GM18499 (cell line): ENCODE measurements around the gene REC114.
"Not testable (repeated sequence)": the region's sequence is repeated elsewhere in the genome, so short reads cannot be mapped to it uniquely, and the experiment has no call there.

ENCODE experiments used
- ATAC-seq: cut with Tn5 transposase; IDR thresholded peaks from one replicate; pipeline ENCODE4 v1.9.1; 2021; ENCODE audit warnings: moderate number of reproducible peaks; ENCODE audit not compliant: insufficient read depth, unreplicated experiment

The REC114 gene

GRCh38 chr15:73518876-73519733, 76.1 kb downstream of the REC114 start:
- ATAC-seq: no peak

GRCh38 chr15:73522011-73522410, 79.0 kb downstream of the REC114 start:
- ATAC-seq: no peak

- ATAC-seq: no peak
These were observed 82.0 kb downstream of the REC114 start for GRCh38 chr15:73524919-73525318.

- no peak for ATAC-seq
These were observed 84.6 kb downstream of the REC114 start for GRCh38 chr15:73527598-73527997.

- no peak for ATAC-seq
These were observed 87.7 kb downstream of the REC114 start for GRCh38 chr15:73530649-73531048.

GRCh38 chr15:73538123-73538522, 95.2 kb downstream of the REC114 start:
- no peak for ATAC-seq

- no peak for ATAC-seq
These were observed 95.7 kb downstream of the REC114 start for GRCh38 chr15:73538563-73539211.

GRCh38 chr15:73539212-73540128, 96.5 kb downstream of the REC114 start:
- ATAC-seq: no peak

- ATAC-seq: no peak
These were observed 97.2 kb downstream of the REC114 start for GRCh38 chr15:73540161-73540560.

GRCh38 chr15:73541479-73541878, 98.5 kb downstream of the REC114 start:
- no peak for ATAC-seq

- ATAC-seq: not testable (repeated sequence)
These were observed 106.0 kb downstream of the REC114 start for GRCh38 chr15:73548925-73549324.

GRCh38 chr15:73550190-73550589, 107.2 kb downstream of the REC114 start:
- ATAC-seq: no peak

- no peak for ATAC-seq
These were observed 112.1 kb downstream of the REC114 start for GRCh38 chr15:73555080-73555479.

GRCh38 chr15:73558529-73558928, 115.6 kb downstream of the REC114 start:
- no peak for ATAC-seq

GRCh38 chr15:73560501-73561117, 117.6 kb downstream of the REC114 start:
- ATAC-seq: no peak

- ATAC-seq: no peak
These were observed 121.3 kb downstream of the REC114 start for GRCh38 chr15:73564255-73564654.

- no peak for ATAC-seq
These were observed 124.1 kb downstream of the REC114 start for GRCh38 chr15:73567020-73567419.

- ATAC-seq: no peak
These were observed 125.8 kb downstream of the REC114 start for GRCh38 chr15:73568564-73569280.

GRCh38 chr15:73569361-73569760, 126.4 kb downstream of the REC114 start:
- no peak for ATAC-seq
